H1 (cell line): ENCODE data around the gene OR51I1. TPM values are rescaled to one million over a fixed set of nuclear protein-coding genes. Genes with fewer than 3 reads are reported as not detected.

Experiments used
- CTCF ChIA-PET: fragments of 300-600 bp; sonication (Branson Sonifier 250); formaldehyde crosslinking; loops from one replicate; lab custom pipeline; 2021; ENCODE audit not compliant: partially characterized antibody; lab: Charles Lee
- POLR2A ChIA-PET: fragments of 300-600 bp; sonication (Branson Sonifier 250); formaldehyde crosslinking; loops from one replicate; lab custom pipeline; 2021; ENCODE audit warnings: inconsistent platforms; ENCODE audit not compliant: partially characterized antibody; lab: Charles Lee
- DNase-seq, 2 experiments: peaks; one replicate each; pipeline versions ENCODE4 v3.0.0 to v3.0.0-alpha.2; 2010 to 2022; ENCODE audit warnings: low spot score in 2 of 2, low read depth in 1 of 2, mixed read lengths in 1 of 2
- FAIRE-seq: peaks from 2 replicates; lab custom pipeline; 2011; peaks lifted over from hg19 to GRCh38; lab: Jason Lieb, UNC
- H2AFZ ChIP-seq: 2 replicates; pipeline ENCODE4 v1.8.1; 2012; ENCODE audit warnings: low read length, inconsistent platforms
- H2AK5ac ChIP-seq: 2 replicates; pipeline ENCODE4 v1.6.1; 2013; ENCODE audit warnings: low read depth, low read length
- H2BK120ac ChIP-seq: replicated peaks from 2 replicates; pipeline ENCODE3; 2013; ENCODE audit warnings: low read depth, low read length, inconsistent platforms
- H2BK12ac ChIP-seq: 2 replicates; pipeline ENCODE4 v1.6.1; 2013; ENCODE audit warnings: low read depth, low read length
- H2BK15ac ChIP-seq: 2 replicates; pipeline ENCODE4 v1.6.1; 2013; ENCODE audit warnings: low read length
- H2BK20ac ChIP-seq: 2 replicates; pipeline ENCODE4 v1.6.1; 2013; ENCODE audit warnings: low read length
- H2BK5ac ChIP-seq: 2 replicates; pipeline ENCODE4 v1.6.1; 2013; ENCODE audit warnings: low read depth, low read length
- H3K14ac ChIP-seq: 2 replicates; pipeline ENCODE4 v1.6.1; 2013; ENCODE audit warnings: inconsistent platforms; ENCODE audit not compliant: insufficient read length
- H3K18ac ChIP-seq: 2 replicates; pipeline ENCODE4 v1.6.1; 2013; ENCODE audit warnings: low read length; ENCODE audit errors: extremely low read depth
- H3K23ac ChIP-seq: 2 replicates; pipeline ENCODE4 v1.6.1; 2013; ENCODE audit warnings: inconsistent platforms; ENCODE audit not compliant: insufficient read length
- H3K23me2 ChIP-seq: 2 replicates; pipeline ENCODE4 v1.6.1; 2013; ENCODE audit warnings: low read depth, low read length
- H3K27ac ChIP-seq: 2 replicates; pipeline ENCODE4 v1.6.1; 2011; ENCODE audit warnings: low read depth, low read length, inconsistent platforms
- H3K27me3 ChIP-seq, 4 experiments: replicated peaks in 1 of 4; 1 replicate in 1 of 4; 2 replicates in 3 of 4; pipeline versions ENCODE4 v1.6.1 to v1.8.1; 2011 to 2013; ENCODE audit warnings: low read length in 3 of 4, mild to moderate bottlenecking in 3 of 4, inconsistent platforms in 2 of 4, mixed read lengths in 2 of 4, moderate library complexity in 1 of 4; ENCODE audit not compliant: control insufficient read depth in 3 of 4, insufficient read depth in 3 of 4; ENCODE audit errors: extremely low read depth in 1 of 4
- H3K36me3 ChIP-seq, 4 experiments: 2 replicates each; pipeline versions ENCODE4 v1.6.1 to v1.8.1; 2011 to 2013; ENCODE audit warnings: mild to moderate bottlenecking in 4 of 4, low read length in 3 of 4, moderate library complexity in 2 of 4, control low read depth in 1 of 4, inconsistent platforms in 1 of 4; ENCODE audit not compliant: insufficient read depth in 4 of 4, control insufficient read depth in 2 of 4
- H3K4ac ChIP-seq: replicated peaks from 2 replicates; pipeline ENCODE3; 2013; ENCODE audit warnings: low read length, low read depth, mixed read lengths, inconsistent platforms; ENCODE audit not compliant: insufficient read length
- H3K4me1 ChIP-seq, 4 experiments: replicated peaks in 1 of 4; 1 replicate in 1 of 4; 2 replicates in 3 of 4; pipeline versions ENCODE4 v1.6.1 to v1.8.1; 2011 to 2013; ENCODE audit warnings: low read length in 3 of 4, inconsistent platforms in 2 of 4, mixed read lengths in 1 of 4; ENCODE audit not compliant: insufficient read depth in 4 of 4, control insufficient read depth in 3 of 4
- H3K4me2 ChIP-seq, 2 experiments: 2 replicates each; pipeline versions ENCODE4 v1.6.1 to v1.8.1; 2011 to 2013; ENCODE audit warnings: low read depth in 2 of 2, low read length in 2 of 2, control low read depth in 1 of 2, inconsistent platforms in 1 of 2, mild to moderate bottlenecking in 1 of 2; ENCODE audit not compliant: insufficient read depth in 1 of 2
- H3K4me3 ChIP-seq, 4 experiments: fragments of 200-600, 300-600 bp in 1 of 4; sonication (generic), shearing (Covaris generic), sonication (Bioruptor Twin) in 1 of 4; 2 replicates each; pipeline versions ENCODE4 v1.5.1 to v1.8.1; 2011 to 2016; ENCODE audit warnings: low read length in 4 of 4, low read depth in 3 of 4, control low read depth in 2 of 4, inconsistent platforms in 2 of 4, mild to moderate bottlenecking in 2 of 4, mixed read lengths in 1 of 4, moderate library complexity in 1 of 4; ENCODE audit not compliant: insufficient read depth in 2 of 4; ENCODE audit errors: extremely low read depth in 1 of 4
- H3K56ac ChIP-seq: replicated peaks from 2 replicates; pipeline ENCODE3; 2013; ENCODE audit warnings: low read depth, mild to moderate bottlenecking, mixed read lengths, low read length, inconsistent platforms; ENCODE audit not compliant: insufficient read length
- H3K79me1 ChIP-seq: 2 replicates; pipeline ENCODE4 v1.6.1; 2013; ENCODE audit warnings: low read depth, low read length, control low read depth
- H3K79me2 ChIP-seq, 2 experiments: 2 replicates each; pipeline versions ENCODE4 v1.6.1 to v1.8.1; 2012 to 2013; ENCODE audit warnings: low read length in 2 of 2, mild to moderate bottlenecking in 2 of 2, inconsistent platforms in 1 of 2; ENCODE audit not compliant: insufficient read depth in 2 of 2, control insufficient read depth in 1 of 2
- H3K9ac ChIP-seq, 4 experiments: replicated peaks in 1 of 4; 1 replicate in 1 of 4; 2 replicates in 3 of 4; pipeline versions ENCODE4 v1.6.1 to v1.8.1; 2011 to 2013; ENCODE audit warnings: low read depth in 3 of 4, low read length in 3 of 4, control low read depth in 2 of 4, mild to moderate bottlenecking in 2 of 4, moderate library complexity in 2 of 4, inconsistent platforms in 1 of 4; ENCODE audit errors: extremely low read depth in 1 of 4
- H3K9me3 ChIP-seq, 2 experiments: 2 replicates each; pipeline versions ENCODE4 v1.6.1 to v1.8.1; 2012 to 2013; ENCODE audit warnings: mild to moderate bottlenecking in 2 of 2, moderate library complexity in 2 of 2, control low read depth in 1 of 2, inconsistent platforms in 1 of 2, low read depth in 1 of 2, low read length in 1 of 2, mixed read lengths in 1 of 2; ENCODE audit not compliant: insufficient read depth in 2 of 2
- H4K20me1 ChIP-seq, 2 experiments: replicated peaks in 1 of 2; 2 replicates each; pipeline versions ENCODE3 to v1.8.1; 2011 to 2013; ENCODE audit warnings: inconsistent platforms in 2 of 2, low read length in 2 of 2, mild to moderate bottlenecking in 1 of 2; ENCODE audit not compliant: insufficient read depth in 2 of 2, control insufficient read depth in 1 of 2
- H4K5ac ChIP-seq: 2 replicates; pipeline ENCODE4 v1.6.1; 2013; ENCODE audit warnings: low read length, low read depth, mixed read lengths, inconsistent platforms; ENCODE audit not compliant: insufficient read length
- H4K8ac ChIP-seq: 2 replicates; pipeline ENCODE4 v1.8.0; 2013; ENCODE audit warnings: mild to moderate bottlenecking, moderate library complexity, low read length, inconsistent platforms; ENCODE audit not compliant: insufficient read depth; ENCODE audit errors: extremely low read depth
- H4K91ac ChIP-seq: replicated peaks from 2 replicates; pipeline ENCODE3; 2013; ENCODE audit warnings: low read length, mixed read lengths, inconsistent platforms; ENCODE audit not compliant: insufficient read length
- CHD1 ChIP-seq: IDR thresholded peaks from 2 replicates; pipeline ENCODE4 v1.6.1; 2012; ENCODE audit warnings: low read depth, low read length, improper control_type of control experiment
- EZH2 ChIP-seq: fragments of 200-600 bp; sonication (generic); IDR thresholded peaks from 2 replicates; pipeline ENCODE4 v1.7.1; 2012; ENCODE audit warnings: low read depth, mild to moderate bottlenecking, moderate library complexity, low read length, inconsistent platforms; ENCODE audit not compliant: severe bottlenecking
- NANOG ChIP-seq: IDR thresholded peaks from 2 replicates; pipeline ENCODE4 v1.6.1; 2011; ENCODE audit warnings: low read length, low read depth, mild to moderate bottlenecking, inconsistent platforms; ENCODE audit not compliant: insufficient read depth, poor library complexity, severe bottlenecking
- POU5F1 ChIP-seq: IDR thresholded peaks from 2 replicates; pipeline ENCODE4 v1.6.1; 2011; ENCODE audit warnings: low read depth, mild to moderate bottlenecking, low read length, moderate library complexity
- RFX5 ChIP-seq: IDR thresholded peaks from 2 replicates; pipeline ENCODE4 v1.6.1; 2011; ENCODE audit warnings: low read depth, low read length, improper control_type of control experiment, borderline replicate concordance
- RNF2 ChIP-seq: fragments of 200-900, 300-1000 bp; sonication (generic); IDR thresholded peaks from 2 replicates; pipeline ENCODE4 v1.7.1; 2016; ENCODE audit warnings: borderline replicate concordance, low read depth, mild to moderate bottlenecking, antibody characterized with exemption, low read length; ENCODE audit not compliant: poor library complexity, severe bottlenecking; ENCODE audit errors: missing control alignments
- RXRA ChIP-seq: IDR thresholded peaks from 2 replicates; pipeline ENCODE4 v1.6.1; 2011; ENCODE audit warnings: low read depth, mild to moderate bottlenecking, low read length, moderate library complexity; ENCODE audit not compliant: insufficient read depth
- SRF ChIP-seq: IDR thresholded peaks from 2 replicates; pipeline ENCODE4 v1.6.1; 2011; ENCODE audit warnings: mild to moderate bottlenecking, low read depth, low read length, moderate library complexity
- WGBS, 2 experiments: shearing (Covaris generic) in 1 of 2; methylation state at CpG; one replicate each; pipeline versions ENCODE4 v1.1.6 to v1.1.7; 2013 to 2015; ENCODE audit warnings: low lambda C conversion rate in 2 of 2, mixed read lengths in 2 of 2, inconsistent platforms in 1 of 2, low coverage in 1 of 2, missing lambda C conversion rate in 1 of 2; ENCODE audit not compliant: insufficient replicate concordance in 2 of 2, insufficient coverage in 1 of 2, insufficient read length in 1 of 2; ENCODE audit errors: extremely low coverage in 1 of 2, missing lambda C conversion rate in 1 of 2; 5-methylcytosine and 5-hydroxymethylcytosine counted together
- polyA plus RNA-seq, 7 experiments: library from polyadenylated mRNA; depleted of rRNA in 3 of 7; stranded (reverse) in 5 of 7; unstranded in 2 of 7; fragments of >200 nt in 5 of 7; fragments of 200-250 nt in 2 of 7; gene quantifications; 1 replicate in 5 of 7; 2 replicates in 1 of 7; 4 replicates in 1 of 7; pipeline versions ENCODE4 v1.2.1 to v1.2.3, GENCODE V29; 2011 to 2013; ENCODE audit warnings: missing spikeins in 2 of 7, mixed read lengths in 2 of 7
- total RNA-seq: library from RNA; stranded (reverse); fragmentation: NEBNext Ultra II Directional; extraction: Animal tissue kit (Norgen Biotek cat#: 25700); gene quantifications from 2 replicates; pipeline ENCODE4 v1.2.1, GENCODE V29; 2021
- TF ChIP-seq, protein P1 (sequence below): IDR thresholded peaks from 2 replicates; pipeline ENCODE4 v1.6.1; 2011; ENCODE audit warnings: low read depth, mild to moderate bottlenecking, low read length; ENCODE audit not compliant: insufficient read depth

Gene OR51I1
- total and polyA plus RNA-seq, 2 of the 8 experiments (the other 6 are each of a cell fraction or from before 2014, with no cell fraction given), result not detected

DNA sequence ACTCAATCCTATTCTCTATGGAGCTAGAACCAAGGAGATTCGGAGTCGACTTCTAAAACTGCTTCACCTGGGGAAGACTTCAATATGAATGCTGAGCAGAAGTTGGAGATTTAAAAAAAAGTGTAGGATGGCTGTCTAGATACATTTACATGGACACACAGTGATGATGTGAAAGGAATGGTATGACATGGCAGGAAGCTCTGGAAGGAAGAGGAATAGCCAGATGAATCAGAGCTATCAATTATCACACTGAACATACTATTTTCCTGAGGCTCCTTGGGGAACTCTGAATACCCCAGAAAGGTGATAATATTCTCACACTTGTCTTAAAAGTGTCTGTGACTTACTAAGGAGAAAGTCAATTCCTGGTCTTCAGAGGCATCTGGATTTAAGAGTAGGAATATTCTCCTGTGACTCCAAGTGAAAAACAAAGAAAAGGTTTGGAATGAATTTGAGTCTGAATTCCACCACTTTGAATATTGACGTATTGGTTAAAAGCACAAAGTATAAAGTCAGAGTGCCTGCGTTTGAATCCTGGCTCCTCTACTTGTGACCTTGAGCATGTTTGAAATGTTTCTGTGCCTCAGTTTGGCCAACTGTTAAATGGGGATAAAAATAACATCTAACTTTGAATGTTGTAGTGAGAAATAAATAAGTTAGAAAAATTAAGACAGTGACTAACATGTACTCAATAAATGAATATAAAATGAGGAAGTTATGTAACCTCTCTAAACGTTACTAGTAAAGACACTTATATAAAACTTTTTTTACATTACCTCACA, 48.5 kb upstream of the OR51I1 start:
- no peaks in the 10 kb centered on the region for H3K79me1 ChIP-seq
- H2BK20ac ChIP-seq, result no peak overlapping the region
- FAIRE-seq, result no peak
- no peaks in the 10 kb centered on the region for H3K4me1 ChIP-seq
- no peak overlapping the region for H2BK120ac ChIP-seq
- H3K9me3 ChIP-seq, result no peaks in the 10 kb centered on the region
- H3K4me2 ChIP-seq, result no peak overlapping the region
- no peak overlapping the region for H2BK12ac ChIP-seq
- WGBS, 2 experiments, result 54% methylated on average over 5 of the region's 5 CpGs; no CpG with 5 or more reads in 1 of the 2 experiments
- H3K79me2 ChIP-seq, result no peaks in the 10 kb centered on the region
- no peak overlapping the region; a peak in 1 of 7 replicates for H3K9ac ChIP-seq
- no peak overlapping the region for H2AFZ ChIP-seq
- H4K20me1 ChIP-seq, result no peaks in the 10 kb centered on the region
- H2BK5ac ChIP-seq, result no peak overlapping the region
- POLR2A ChIA-PET, result no interaction called here
- H4K91ac ChIP-seq, result no peak overlapping the region
- H3K56ac ChIP-seq, result no peak overlapping the region
- CTCF ChIA-PET, result interaction anchor here (1.2 kb wide), 1 partner anchor 13 kb away, joined by 4 read pairs; no protein-coding TSS in a partner anchor
- no peak overlapping the region for H2AK5ac ChIP-seq
- H3K18ac ChIP-seq, result no peak overlapping the region
- no peak overlapping the region for H3K4me3 ChIP-seq
- H3K23ac ChIP-seq, result no peak overlapping the region
- no peak overlapping the region for H2BK15ac ChIP-seq
- no peaks in the 10 kb centered on the region for H3K36me3 ChIP-seq
- H3K27me3 ChIP-seq, result no peaks in the 10 kb centered on the region
- no peak overlapping the region for H3K14ac ChIP-seq
- no peaks in the 10 kb centered on the region for H3K23me2 ChIP-seq
- H4K8ac ChIP-seq, result no peak overlapping the region
- H3K4ac ChIP-seq, result no peak overlapping the region
- no peak for DNase-seq
- TF ChIP-seq CHD1 (no peak), EZH2 (no peak), RXRA (no peak), NANOG (no peak), RFX5 (no peak), RNF2 (no peak), SRF (no peak), POU5F1 (no peak)
- TF ChIP-seq, protein P1, sequence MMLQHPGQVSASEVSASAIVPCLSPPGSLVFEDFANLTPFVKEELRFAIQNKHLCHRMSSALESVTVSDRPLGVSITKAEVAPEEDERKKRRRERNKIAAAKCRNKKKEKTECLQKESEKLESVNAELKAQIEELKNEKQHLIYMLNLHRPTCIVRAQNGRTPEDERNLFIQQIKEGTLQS, result no peak
- H3K27ac ChIP-seq, result no peak overlapping the region
- H4K5ac ChIP-seq, result no peak overlapping the region
